ENCODE measurements around the gene RAD51B. TPM values are rescaled to one million over a fixed set of nuclear protein-coding genes. Genes with fewer than 3 reads are reported as not detected.

Gene RAD51B
- total RNA-seq, 1 experiment from 2014 or later, result 20.0 TPM

DNA sequence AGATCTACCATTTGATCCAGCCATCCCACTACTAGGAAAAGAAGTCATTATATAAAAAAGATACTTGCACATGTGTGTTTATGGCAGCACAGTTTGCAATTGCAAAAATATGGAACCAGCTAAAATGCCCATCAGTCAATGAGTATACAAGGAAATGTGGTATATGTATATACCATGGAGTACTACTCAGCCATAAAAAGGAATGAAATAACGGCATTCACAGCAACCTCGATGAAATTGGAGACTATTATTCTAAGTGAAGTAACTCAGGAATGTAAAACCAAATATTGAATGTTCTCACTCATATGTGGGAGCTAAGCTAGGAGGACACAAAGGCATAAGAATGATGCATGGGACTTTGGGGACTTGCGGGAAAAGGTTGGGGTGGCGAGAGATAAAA, 402.6 kb downstream of the RAD51B start (continued):
- no peak for TF ChIP-seq JUND (IDR thresholded peaks at IDR 0.05)

DNA sequence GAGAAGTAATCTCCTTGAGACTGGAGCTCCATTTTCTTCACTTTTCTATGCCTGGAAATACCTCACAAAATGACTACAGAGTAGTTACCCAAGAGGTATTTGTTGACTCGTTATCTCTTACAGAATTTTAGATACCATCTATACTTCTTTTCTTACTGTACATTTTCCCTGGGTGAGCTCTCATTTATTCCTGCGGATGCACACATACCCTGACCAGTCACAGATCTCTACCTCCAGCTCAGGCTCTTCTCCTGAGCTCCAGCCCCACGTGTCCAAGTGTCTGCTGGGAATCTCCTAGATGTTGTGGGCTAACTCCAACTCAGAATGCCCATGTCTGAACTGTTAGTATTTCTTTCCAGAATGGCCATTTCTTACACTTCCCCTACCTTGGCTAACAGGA, 403.1 kb downstream of the RAD51B start:
- no peak for DNase-seq (ENCODE audit: low read depth, low spot score)
- TF ChIP-seq REST (IDR thresholded peaks at IDR 0.05; ENCODE audit: low read depth), result no peak
- no peak for TF ChIP-seq TCF7L2 (IDR thresholded peaks at IDR 0.05; ENCODE audit: borderline replicate concordance, extremely low read depth, insufficient read depth, insufficient read length)
- no peak for TF ChIP-seq ZNF274 (IDR thresholded peaks at IDR 0.05; ENCODE audit: low read depth, low read length)
- TF ChIP-seq CBX3 (IDR thresholded peaks at IDR 0.05; ENCODE audit: low read depth), result no peak
- TF ChIP-seq, protein P1, sequence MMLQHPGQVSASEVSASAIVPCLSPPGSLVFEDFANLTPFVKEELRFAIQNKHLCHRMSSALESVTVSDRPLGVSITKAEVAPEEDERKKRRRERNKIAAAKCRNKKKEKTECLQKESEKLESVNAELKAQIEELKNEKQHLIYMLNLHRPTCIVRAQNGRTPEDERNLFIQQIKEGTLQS (IDR thresholded peaks at IDR 0.05), result no peak
- no peak for TF ChIP-seq ZBTB33 (IDR thresholded peaks at IDR 0.05; ENCODE audit: extremely low read depth, insufficient replicate concordance, low read length)
- no peak for TF ChIP-seq JUND (IDR thresholded peaks at IDR 0.05)
- no peak for TF ChIP-seq POLR2AphosphoS5 (IDR thresholded peaks at IDR 0.05; ENCODE audit: low read depth, low read length)
- TF ChIP-seq CTCF (IDR thresholded peaks at IDR 0.05 in 2 of 3, conservative IDR thresholded peaks at IDR 0.05 in 1 of 3; ENCODE audit: borderline replicate concordance in 1 of 3, insufficient read depth in 1 of 3, low read depth in 2 of 3, low read length in 2 of 3), result no peak
- no peak for TF ChIP-seq ELF1 (IDR thresholded peaks at IDR 0.05; ENCODE audit: borderline replicate concordance, low read depth)
- no peak for TF ChIP-seq EZH2phosphoT487 (IDR thresholded peaks at IDR 0.05; ENCODE audit: borderline replicate concordance)
- no peak for TF ChIP-seq CEBPB (IDR thresholded peaks at IDR 0.05; ENCODE audit: low read depth)
- TF ChIP-seq ZFX (IDR thresholded peaks at IDR 0.05), result no peak
- TF ChIP-seq SIN3A (IDR thresholded peaks at IDR 0.05; ENCODE audit: low read depth), result no peak
- TF ChIP-seq EZH2 (IDR thresholded peaks at IDR 0.05), result no peak
- TF ChIP-seq EGR1 (IDR thresholded peaks at IDR 0.05; ENCODE audit: low read depth), result no peak
- no peak for TF ChIP-seq SP1 (IDR thresholded peaks at IDR 0.05; ENCODE audit: low read depth)
- Histone ChIP-seq H3K9ac (ENCODE audit: low read length) (no peak overlapping the region), H3K79me2 (ENCODE audit: insufficient read depth, low read length) (no peaks in the 10 kb centered on the region), H2AFZ (ENCODE audit: low read depth, low read length, poor library complexity, severe bottlenecking) (no peak overlapping the region), H3K27me3 (ENCODE audit: insufficient read depth, low read length) (no peaks in the 10 kb centered on the region), H3K4me2 (ENCODE audit: low read length) (no peak overlapping the region), H3K4me1 (ENCODE audit: control insufficient read depth in 1 of 2, insufficient read depth in 2 of 2, low read length in 2 of 2) (peaks cover 0 to 7% of the 10 kb centered on the region in 2 experiments; a peak in 1 of 4 replicates), H3K9me2 (ENCODE audit: insufficient read depth) (no peaks in the 10 kb centered on the region), H3K4me3 (replicated peaks in 1 of 2; ENCODE audit: low read depth in 1 of 2, low read length in 2 of 2) (no peak overlapping the region), H3K36me3 (ENCODE audit: control insufficient read depth in 1 of 2, insufficient read depth in 2 of 2, low read length in 2 of 2) (no peaks in the 10 kb centered on the region), H4K20me1 (ENCODE audit: insufficient read depth) (no peaks in the 10 kb centered on the region), H3K9me3 (ENCODE audit: control insufficient read depth in 1 of 2, insufficient read depth in 1 of 2, low read depth in 1 of 2, low read length in 2 of 2) (no peaks in the 10 kb centered on the region), H3K27ac (ENCODE audit: low read depth, low read length) (no peak overlapping the region)
- no peak for ATAC-seq
- ChIA-PET RAD21 (ENCODE audit: low non-redundant PET in 1 of 2, low total read pairs in 2 of 2, uncharacterized antibody in 2 of 2, unreplicated experiment in 2 of 2) (no interaction called here), POLR2A (no interaction called here), CTCF (no interaction called here)
- intact Hi-C loops (cut with micrococcal nuclease), result no loop called here
- BruUV-seq (replicated peaks), result no TSS peak

All from HCT116 (cell line).